Pons (tissue), 1 donor: ENCODE results near the gene CACNG8.
"Not testable (repeated sequence)": the region's sequence is repeated elsewhere in the genome, so short reads cannot be mapped to it uniquely, and the experiment has no call there.

Experiments used
- DNase-seq: peaks from one replicate; pipeline ENCODE4 v3.0.0-alpha.2; 2016; ENCODE audit warnings: low spot score

CACNG8 gene

DNA sequence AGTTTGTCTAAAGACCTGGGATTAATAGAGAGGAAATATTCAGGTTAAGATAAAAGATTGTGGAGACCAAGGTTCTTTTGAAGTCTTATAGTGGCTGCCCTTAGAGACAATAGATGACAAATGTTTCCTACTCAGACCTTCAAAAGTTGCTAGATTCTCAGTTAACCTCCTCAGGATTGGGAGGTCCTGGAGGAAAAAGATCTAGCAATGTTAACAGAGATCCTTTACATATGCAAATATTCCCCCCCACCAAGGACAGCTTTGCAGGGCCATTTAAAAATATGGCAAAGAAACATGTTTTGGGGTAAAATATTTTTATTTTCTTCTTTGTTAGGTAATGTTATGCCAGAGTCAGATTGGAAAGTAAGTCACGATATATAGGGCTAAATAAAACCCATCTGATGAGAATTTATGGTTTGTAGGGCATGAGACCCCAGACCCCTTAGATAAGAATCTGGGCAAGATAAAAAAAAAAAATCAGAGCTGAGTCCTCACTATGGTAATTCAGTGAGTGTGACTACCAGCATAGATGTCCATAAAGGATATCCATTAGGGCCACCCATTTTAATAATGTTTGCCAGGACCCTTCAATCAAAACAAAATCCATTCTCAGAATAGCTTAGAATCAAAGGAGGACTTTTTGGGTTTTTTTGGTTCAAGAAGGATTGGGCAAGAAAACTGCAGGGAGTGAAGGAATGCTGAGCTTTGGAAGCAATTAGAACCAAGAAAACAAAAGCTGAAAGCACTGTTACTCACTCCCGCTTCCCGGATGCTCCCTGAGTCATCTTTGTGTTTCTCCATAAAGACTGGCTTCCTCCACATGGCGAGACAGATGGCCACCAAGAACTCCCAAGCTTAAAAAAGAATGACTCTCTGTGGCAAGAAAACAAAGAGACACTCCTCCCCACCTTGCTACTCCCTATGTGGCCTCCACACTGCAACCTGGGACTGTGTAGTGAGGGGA lies 72.8 kb downstream of the CACNG8 start:
- DNase-seq, result peak; percentile 1

DNA sequence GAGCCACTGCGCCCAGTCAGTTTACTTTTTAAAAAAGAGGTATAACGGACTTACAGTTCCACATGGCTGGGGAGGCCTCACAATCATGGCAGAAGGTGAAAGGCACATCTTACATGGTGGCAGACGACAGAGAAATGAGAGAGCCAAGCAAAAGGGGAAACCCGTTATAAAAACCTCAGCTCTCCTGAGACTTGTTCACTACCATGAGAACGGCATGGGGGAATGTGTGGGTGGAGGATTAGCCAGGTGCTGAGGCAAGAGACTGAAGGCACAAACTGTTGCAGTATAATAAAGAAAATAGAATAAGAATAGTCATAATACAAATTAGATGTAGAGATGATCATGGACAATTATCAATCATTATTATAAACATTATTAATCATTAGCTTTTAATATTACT lies 73.8 kb downstream of the CACNG8 start:
- not testable (repeated sequence) for DNase-seq
